Astrocyte of the spinal cord (primary cell): ENCODE data around the gene SPOCK3.

Source experiments
- DNase-seq: peaks from one replicate; pipeline ENCODE4 v3.0.0; 2011; ENCODE audit warnings: low read depth, low spot score
- H3K4me3 ChIP-seq: 2 replicates; pipeline ENCODE4 v1.5.1; 2011; ENCODE audit warnings: low read depth, mild to moderate bottlenecking, low read length, moderate library complexity
- CTCF ChIP-seq: IDR thresholded peaks from 2 replicates; pipeline ENCODE4 v1.5.1; 2012; ENCODE audit warnings: low read depth, mild to moderate bottlenecking, low read length, inconsistent platforms
- in situ Hi-C: cut with HindIII; loops from 2 replicates; pipeline ENCODE4 v1.10.0; 2017; ENCODE audit warnings: low sequenced_read_pairs

Gene SPOCK3

GRCh38 chr4:166700592-166700991 lies 533.7 kb downstream of the SPOCK3 start:
- TF ChIP-seq CTCF, result no peak
- no peak for DNase-seq
- in situ Hi-C loops, result no loop called here
- H3K4me3 ChIP-seq, result no peak overlapping the region

DNA sequence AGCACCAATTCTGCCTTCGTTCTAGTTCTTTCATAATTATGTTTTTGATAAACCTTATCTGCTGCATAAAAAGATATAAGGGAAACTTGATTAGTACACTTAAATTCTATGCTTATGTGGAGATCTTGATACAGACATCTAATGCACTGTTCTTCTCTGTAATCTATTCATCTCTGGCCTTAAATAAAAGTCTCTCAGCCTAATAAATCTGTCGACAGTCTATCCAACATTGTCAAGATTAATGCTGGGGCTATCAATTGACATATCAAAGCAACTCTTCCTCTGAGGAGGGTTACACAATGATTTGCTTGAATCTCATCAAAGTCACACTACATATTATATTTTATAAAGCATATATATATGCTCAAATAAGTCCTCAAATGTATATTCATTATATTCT lies 545.5 kb downstream of the SPOCK3 start:
- TF ChIP-seq CTCF, result no peak
- H3K4me3 ChIP-seq, result no peak overlapping the region
- DNase-seq, result no peak
- in situ Hi-C loops, result no loop called here

- in situ Hi-C loops, result no loop called here
- H3K4me3 ChIP-seq, result no peak overlapping the region
- DNase-seq, result no peak
- no peak for TF ChIP-seq CTCF
Observed at GRCh38 chr4:166687828-166688227, 546.5 kb downstream of the SPOCK3 start.
